Measurements from ENCODE around the gene SYMPK.

DNA sequence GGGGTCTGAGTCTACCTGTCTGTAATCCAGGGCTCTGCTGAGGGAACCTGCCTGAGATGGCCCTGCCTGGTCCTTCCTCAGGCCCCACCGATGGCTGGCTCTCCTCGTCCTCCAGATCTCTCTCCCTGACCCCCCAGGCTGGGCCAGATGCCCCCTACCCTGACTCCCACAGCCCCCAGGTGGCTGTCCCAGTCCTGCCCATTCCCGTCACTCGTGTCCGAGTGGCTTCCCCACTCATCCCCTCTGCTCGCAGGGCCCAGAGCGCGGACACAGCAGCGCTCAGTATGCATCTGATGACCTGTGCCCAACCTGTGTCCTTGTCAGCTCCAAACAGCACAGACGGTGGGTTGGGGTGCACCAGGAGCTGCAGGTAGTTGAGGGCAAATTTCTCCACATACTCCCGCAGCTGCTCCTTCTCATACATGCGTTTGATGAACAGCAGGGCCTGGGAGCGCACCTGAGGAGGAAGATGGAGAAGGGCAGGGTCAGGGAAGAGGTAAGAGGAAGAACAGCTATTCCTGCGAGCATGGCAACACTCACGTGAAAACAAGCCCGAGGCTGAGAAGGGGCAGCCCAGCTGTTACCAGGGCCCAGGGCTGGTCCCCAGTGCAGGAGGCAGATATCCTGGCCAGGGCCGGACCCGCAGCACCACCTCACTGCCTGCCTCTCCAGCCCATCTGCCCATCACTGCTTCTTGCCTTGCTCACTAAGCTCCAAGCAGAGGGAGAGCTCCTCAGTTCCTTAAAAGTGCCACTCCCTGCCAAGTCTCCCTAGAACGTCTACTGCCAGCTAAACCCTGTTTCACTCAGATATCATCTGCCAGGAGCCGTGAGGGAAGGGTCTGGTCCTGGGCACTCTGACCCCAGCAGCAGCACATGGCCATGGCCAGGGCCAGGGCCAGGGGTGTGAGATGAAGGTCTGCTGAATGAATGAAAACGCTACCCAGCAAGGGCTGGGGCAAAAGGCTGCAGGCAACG, 36.7 kb downstream of the SYMPK start:
- TF ChIP-seq, protein P1, sequence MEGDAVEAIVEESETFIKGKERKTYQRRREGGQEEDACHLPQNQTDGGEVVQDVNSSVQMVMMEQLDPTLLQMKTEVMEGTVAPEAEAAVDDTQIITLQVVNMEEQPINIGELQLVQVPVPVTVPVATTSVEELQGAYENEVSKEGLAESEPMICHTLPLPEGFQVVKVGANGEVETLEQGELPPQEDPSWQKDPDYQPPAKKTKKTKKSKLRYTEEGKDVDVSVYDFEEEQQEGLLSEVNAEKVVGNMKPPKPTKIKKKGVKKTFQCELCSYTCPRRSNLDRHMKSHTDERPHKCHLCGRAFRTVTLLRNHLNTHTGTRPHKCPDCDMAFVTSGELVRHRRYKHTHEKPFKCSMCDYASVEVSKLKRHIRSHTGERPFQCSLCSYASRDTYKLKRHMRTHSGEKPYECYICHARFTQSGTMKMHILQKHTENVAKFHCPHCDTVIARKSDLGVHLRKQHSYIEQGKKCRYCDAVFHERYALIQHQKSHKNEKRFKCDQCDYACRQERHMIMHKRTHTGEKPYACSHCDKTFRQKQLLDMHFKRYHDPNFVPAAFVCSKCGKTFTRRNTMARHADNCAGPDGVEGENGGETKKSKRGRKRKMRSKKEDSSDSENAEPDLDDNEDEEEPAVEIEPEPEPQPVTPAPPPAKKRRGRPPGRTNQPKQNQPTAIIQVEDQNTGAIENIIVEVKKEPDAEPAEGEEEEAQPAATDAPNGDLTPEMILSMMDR (IDR thresholded peaks at IDR 0.05; ENCODE audit: borderline replicate concordance, extremely low read depth, low read length, poor library complexity, severe bottlenecking): no peak
- no peak for TF ChIP-seq EZH2 (IDR thresholded peaks at IDR 0.05; ENCODE audit: borderline replicate concordance, low read depth, low read length, severe bottlenecking)
